Central memory CD4-positive, alpha-beta T cell (primary cell): ENCODE data around the gene AKAP6.
"Not testable (repeated sequence)": the region's sequence is repeated elsewhere in the genome, so short reads cannot be mapped to it uniquely, and the experiment has no call there.

ENCODE experiments used
- DNase-seq: peaks from one replicate; pipeline ENCODE4 v3.0.0; 2022

The AKAP6 gene

DNA sequence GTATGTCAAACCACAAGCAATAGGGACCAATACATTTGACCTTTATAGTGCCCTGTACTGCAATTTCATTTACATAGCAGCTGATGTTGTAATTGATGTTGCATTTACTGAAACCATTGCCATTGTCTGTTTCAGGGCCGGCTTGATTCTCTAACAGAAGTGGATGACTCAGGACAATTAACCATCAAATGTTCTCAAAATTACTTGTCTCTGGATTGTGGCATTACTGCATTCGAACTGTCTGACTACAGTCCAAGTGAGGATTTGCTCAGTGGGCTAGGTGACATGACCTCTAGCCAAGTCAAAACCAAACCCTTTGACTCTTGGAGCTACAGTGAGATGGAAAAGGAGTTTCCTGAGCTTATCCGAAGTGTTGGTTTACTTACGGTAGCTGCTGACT lies 216.0 kb downstream of the AKAP6 start:
- no peak for DNase-seq

DNA sequence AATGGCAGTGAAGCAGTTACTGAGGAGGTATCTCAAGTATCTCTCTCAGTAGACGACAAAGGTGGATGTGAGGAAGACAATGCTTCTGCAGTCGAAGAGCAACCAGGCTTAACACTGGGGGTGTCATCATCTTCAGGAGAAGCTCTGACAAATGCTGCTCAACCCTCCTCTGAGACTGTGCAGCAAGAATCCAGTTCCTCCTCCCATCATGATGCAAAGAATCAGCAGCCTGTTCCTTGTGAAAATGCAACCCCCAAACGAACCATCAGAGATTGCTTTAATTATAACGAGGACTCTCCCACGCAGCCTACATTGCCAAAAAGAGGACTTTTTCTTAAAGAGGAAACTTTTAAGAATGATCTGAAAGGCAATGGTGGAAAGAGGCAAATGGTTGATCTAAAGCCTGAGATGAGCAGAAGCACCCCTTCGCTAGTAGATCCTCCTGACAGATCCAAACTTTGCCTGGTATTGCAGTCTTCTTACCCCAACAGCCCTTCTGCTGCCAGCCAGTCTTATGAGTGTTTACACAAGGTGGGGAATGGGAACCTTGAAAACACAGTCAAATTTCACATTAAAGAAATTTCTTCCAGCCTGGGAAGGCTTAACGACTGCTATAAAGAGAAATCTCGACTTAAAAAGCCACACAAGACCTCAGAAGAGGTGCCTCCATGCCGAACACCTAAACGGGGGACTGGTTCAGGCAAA lies 216.6 kb downstream of the AKAP6 start:
- DNase-seq, result no peak

DNA sequence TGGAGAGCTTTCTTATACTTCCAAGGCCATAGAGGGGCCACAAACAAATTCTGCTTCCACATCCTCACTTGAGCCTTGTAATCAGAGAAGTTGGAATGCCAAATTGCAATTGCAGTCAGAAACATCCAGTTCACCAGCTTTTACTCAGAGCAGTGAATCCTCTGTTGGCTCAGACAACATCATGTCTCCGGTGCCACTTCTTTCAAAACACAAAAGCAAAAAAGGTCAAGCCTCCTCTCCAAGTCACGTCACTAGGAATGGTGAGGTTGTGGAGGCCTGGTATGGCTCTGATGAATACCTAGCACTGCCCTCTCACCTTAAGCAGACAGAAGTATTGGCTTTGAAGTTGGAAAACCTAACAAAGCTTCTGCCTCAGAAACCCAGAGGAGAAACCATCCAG lies 217.1 kb downstream of the AKAP6 start:
- no peak for DNase-seq

DNA sequence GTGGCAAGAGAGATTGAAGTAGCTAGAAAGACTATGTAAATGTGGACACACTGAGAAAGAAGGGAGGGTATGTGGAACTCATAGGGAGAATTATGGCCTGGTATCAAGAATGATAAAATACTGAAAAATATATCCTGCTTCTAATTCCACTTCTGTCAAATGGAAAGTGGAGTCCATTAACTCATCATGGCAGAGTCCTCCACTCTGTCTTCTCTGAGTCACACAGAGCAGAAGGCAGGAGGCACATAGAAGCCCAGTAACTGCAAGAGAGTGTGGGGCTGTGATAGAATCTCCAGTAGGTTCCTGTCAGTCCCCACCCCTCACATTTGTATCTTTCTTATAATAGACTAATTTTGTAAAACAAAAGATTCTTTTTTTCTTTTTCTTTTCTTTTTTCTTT lies 223.7 kb downstream of the AKAP6 start:
- no peak for DNase-seq

DNA sequence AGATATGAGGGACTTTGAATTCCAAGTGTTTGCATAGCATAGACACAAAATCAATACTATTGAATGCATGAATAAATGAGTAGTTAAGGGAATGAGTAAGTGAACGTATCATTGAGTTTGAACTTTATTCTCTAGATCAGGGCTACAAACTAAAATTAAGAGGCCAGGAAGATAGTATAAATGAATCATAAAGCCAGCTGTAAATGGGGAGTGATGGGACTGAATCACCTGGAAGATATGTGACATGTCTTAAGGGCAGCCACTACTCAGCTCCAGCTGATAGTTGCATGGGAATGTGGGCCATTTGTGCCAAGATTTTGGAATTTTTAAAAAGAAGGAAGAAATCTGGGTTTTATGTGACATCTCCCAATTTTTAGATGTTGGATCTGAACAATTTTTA lies 229.9 kb downstream of the AKAP6 start:
- DNase-seq, result no peak

DNA sequence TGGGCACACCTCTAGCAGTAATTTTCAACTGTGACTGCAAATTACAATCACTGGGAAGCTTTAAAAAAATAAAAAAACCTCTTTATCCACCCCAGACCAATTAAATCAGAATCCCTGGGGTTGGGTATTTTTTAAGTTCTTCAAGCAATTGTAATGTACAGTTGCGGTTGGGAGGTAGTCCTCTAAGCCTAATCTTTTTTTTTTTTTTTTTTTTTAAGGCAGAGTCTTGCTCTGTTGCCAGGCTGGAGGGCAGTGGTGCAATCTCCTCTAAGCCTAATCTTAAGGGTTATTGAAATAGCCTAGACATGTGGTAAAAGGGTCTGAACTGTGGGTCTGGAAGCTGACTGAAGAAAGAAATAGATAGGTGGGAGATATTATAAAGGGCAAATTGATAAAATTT lies 230.5 kb downstream of the AKAP6 start:
- no peak for DNase-seq

DNA sequence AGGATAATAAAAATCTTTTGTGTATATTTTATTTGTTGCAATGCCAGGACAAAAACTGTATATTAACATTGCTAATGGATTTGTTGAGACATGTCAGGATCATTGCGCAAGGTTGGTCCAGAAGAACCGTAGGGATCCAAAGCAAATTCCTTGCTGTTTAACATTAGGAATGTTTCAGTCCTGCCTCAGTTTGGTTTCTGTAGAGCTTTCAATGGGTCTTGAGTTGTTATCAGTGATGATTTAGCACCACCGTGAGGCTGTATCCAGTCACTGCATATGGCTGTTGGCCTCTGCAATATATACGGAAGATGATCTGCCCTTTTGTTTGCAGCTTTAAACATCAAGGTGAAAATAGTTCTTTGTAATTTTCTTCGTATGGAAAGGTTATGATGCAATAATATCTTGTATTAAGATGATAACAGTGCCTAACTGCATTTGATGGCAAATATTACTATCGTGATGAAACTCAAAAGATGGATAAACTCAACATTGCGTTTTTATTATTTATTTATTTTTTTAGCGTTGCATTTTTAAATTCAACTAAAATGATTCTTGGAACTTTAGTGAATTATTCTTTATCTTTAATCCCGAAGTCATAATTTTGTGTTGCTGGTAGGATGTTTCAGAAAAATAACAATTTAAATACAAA lies 231.2 kb downstream of the AKAP6 start:
- DNase-seq, result peak; percentile 7

DNA sequence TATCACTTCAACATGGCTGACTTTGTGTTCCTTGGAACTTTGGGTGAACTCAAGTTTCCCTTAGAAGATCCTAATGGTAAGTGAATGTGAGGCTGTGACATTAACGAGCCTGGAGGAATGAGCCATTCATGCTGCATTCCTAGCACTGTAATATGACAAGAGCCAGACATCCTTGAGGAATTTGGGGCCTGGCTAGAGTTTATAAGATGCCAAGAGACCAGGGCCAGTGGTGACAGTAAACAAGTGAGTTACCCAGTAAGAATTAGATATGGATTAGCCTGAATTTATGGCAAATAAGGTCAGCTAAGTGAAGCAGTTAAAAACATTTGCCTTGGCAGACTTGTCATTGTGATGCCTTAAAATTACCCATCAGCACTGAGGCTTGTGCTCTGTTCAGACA lies 232.4 kb downstream of the AKAP6 start:
- DNase-seq, result no peak

DNA sequence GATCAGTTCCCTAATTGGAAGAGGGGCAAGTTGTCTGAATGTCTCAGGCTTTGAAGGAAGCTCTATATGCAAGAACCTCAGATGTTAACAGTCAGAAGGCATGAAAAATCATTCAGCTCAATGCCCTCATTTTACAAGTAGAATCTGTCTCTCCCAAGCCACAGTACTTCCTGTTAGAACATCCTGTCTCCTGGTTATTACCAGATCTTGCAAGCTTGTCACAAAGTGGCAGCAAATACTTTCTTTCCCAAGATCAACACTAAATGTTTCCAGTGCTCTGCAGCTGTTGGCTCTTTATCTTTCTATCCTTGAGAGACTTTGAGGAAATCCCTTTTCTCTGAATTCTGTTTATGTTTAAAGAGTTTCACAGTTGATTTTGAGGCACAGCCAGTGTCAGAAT lies 235.5 kb downstream of the AKAP6 start:
- no peak for DNase-seq

DNA sequence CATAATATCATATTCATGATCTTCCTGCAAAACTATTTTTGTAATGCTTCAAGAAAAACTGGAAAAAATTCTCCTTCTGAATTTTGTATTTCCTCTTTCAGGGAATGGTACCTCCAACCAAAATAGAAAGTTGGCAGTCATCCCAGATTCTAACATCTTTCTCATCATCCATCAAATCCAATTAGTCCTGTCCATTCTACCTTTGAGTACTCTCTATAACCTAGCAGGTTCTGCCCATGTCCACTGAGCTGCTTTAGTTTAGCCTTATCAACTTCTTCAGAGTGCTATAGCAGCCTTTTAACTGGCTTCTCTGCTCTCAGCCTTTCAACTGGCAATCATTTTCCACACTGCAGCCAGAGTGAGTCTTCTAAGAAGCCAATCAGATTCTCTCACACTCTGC lies 236.2 kb downstream of the AKAP6 start:
- no peak for DNase-seq

DNA sequence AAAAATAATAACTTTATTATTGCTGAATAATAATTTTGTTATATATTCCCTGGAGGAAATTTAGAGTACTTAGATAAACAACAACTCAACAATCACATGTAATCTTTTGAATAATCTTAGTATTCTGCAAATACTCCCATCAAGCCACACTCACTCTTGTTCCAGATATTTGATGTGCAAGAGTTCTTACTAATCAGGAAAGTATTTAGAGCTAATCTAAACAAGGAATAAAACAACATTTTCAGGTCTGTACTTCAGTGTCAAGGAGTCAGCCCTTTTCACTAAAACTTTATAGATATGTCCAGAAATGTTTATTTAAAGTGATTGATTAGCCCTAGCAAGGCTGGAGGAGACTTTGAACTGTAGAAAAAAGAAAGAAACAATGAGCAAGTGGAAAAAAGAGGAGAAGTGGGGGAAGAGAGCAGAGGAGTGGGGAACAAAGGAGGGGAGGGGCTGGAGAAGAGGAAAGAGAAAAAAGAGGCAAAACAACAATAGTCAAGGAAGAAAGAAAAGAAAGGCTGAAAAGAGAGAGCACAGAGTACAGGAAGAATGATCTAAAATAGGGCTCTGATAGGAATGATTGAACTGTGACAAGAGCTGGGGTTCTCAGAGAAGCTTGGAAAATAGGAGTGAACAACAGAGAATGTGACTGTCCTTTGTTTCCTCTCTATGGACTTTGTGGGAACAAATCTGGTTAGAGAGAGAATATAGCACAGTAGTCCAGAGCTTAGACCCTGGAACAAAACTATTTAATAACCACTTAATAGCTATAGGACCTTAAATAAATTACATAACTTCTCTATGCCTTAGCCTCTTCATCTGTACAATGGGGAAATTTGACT lies 238.7 kb downstream of the AKAP6 start:
- DNase-seq, result no peak

DNA sequence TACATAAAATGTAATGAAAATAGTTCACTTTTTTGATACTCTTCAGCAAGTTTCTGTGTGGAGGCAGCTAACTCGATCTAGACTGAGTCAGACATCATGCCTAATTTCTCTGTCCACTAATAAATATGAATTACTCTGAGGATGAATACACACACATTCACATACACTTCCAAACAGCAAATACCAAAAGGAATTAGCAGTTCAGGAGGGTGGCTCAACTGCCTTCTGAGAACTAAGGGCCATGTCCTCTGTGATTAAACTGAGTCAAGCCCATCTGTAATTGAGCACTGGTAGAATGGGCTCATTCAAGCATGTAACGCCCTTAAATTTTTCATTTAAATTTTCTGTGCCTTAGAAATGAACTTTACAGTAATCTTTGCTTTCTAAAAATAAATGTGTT lies 242.5 kb downstream of the AKAP6 start:
- no peak for DNase-seq

DNA sequence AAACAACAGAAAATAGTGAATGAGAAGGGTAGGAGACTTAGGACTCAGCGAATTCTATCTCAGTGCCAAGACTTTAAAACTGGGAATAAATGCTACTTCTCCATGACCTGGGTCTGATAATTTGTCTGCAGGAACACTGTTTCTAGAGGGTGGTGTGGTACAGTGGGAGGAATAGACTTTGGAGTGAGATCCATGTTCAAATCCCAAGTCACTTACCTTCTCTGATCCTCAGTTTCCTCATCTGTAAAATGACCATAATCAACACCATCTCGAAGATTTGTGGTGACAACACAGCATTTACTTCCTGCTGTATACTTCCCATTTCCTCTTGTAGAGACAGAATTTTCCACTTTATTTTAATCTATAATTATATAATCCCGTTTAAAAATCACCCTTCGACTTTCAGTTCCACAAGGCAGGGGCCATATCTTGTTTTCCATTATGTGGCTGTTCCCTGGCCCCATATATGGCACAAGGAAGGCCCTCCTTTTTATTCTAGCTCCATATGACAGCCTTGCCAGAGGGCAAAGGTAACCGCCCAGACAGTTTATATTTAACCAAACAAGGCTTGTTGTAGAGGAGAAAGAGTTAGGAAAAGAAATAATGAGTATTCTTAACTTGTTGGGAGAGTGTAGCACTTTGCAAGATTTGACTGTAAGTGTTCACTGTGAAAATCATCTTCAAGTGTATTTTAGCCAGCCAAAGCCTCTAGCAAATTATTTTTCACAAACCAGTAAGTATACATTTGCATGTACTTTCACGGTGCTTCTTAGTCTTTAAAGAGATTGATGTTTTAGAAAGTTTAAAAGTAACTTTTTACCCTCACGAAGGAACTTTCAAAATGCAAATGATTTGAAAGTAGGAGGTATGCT lies 243.1 kb downstream of the AKAP6 start:
- DNase-seq, result no peak

DNA sequence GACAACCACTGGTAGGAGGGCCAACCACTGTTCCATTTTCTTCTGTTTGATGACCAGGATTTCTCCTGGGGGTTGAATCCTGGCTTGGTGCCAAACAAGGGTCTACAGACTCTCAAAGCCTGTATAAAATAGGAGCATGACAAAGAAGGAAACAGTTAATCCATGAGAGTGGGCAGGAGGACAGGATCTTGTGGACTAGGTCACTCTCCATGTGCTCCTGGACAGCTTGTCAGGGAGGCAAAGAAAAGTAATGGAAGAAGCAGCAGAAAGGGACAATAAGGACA lies 243.7 kb downstream of the AKAP6 start:
- DNase-seq, result no peak

DNA sequence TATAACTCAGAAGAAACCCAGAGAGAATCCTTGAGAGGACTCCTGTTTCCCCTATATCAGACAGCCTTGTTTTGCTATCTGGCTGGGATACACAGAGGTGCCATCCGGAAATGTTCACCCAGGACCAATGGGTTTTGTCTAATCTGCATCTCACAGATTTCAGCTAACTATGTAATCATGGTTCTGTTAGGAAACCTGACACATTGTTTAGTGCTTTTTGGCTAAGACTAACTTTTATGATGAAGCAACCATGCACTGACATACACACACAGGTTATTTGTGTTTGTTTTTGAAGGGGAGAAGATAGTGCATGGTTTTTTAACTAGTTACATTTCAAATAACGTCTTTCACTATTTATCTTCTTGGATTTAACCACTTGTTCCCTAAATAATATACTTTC lies 245.2 kb downstream of the AKAP6 start:
- DNase-seq, result no peak

DNA sequence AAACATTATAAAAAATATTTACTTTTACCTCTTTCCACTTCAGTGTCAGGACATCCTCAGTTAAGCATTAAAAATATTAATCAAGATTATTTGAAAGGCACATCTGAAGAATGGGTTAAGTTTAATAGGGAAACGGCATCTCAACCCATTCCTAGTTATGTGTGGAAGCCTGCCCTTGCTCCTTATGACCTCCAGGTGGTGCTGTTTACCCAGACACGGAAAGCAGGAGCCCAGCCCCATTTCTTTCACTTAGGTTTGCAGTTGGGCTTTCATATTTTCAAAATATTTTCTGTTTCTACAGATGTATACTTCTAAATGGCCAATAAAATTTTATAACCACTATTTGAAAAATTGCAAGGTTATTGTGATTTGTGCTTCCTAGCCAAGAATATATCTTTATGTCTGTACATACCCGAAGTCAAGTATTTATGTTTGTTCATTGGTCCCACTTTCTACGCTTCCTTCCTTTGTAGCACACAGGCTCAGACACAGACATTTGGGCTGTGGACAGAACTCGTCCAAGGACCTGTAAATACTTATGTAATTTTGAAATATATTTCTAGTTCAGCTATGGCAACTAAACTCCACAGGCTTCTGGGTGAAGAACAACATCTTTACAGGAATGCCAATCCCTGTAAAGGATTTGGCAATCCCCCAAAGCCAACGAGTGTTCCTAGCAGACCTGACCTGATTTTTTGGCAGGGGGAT lies 247.1 kb downstream of the AKAP6 start:
- DNase-seq, result peak; percentile 22

DNA sequence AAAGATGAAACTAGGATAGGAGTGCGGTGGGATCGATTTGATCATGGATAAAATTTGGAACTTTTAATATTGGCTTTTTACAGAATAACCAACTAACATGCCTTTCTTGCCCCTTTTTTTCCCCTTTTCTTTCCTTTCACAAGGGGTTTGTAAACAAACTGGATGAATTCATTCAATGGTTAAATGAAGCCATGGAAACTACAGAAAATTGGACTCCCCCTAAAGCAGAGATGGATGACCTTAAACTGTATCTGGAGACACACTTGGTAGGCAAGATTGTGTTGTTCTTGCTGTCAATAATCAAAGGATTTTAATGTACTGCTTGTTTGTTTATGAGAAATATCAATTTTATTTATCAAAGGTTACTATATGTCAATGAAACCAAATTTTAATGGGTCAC lies 247.9 kb downstream of the AKAP6 start:
- DNase-seq, result no peak

DNA sequence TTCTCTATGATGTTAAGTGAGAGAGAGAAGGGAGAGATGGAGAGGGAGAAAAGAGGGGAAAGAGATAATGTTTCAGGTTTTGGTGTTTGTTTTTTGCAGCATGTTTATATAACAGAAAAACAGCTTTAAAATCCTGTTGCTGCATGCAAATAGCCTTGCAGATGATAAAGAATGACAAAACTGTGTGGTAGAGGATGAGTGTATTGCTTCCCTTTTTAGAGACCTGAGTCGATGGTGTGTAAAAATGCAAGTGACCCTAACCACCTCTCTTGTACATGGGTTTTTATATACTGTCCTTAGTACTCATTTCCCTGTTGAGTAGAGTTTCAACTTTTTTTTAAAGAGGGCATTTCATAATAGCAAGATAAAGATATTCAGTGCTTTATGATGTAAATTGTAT lies 249.1 kb downstream of the AKAP6 start:
- no peak for DNase-seq

DNA sequence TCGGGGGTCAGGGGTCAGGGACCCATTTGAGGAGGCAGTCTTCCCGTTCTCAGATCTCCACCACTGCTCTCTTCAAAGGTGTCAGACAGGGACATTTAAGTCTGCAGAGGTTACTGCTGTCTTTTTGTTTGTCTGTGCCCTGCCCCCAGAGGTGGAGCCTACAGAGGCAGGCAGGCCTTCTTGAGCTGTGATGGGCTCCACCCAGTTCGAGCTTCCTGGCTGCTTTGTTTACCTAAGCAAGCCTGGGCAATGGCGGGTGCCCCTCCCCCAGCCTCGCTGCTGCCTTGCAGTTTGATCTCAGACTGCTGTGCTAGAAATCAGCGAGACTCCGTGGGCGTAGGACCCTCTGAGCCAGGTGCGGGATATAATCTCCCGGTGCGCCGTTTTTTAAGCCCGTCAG lies 254.3 kb downstream of the AKAP6 start:
- not testable (repeated sequence) for DNase-seq

DNA sequence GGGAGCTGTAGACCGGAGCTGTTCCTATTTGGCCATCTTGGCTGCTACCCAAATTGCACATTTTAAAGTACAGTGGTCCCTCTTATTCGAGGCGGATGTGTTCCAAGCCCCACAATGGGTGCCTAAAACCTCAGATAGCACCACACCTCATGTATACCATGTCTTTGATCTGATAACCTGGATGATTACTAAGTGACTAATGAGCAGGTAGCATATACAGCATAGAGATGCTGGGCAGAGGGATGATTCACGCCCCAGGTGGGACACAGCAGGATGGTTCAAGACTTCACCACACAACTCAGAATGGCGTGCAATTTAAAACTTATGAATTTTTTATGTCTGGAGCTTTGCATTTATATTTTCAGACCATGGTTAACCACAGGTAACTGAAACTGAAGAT lies 255.0 kb downstream of the AKAP6 start:
- no peak for DNase-seq

DNA sequence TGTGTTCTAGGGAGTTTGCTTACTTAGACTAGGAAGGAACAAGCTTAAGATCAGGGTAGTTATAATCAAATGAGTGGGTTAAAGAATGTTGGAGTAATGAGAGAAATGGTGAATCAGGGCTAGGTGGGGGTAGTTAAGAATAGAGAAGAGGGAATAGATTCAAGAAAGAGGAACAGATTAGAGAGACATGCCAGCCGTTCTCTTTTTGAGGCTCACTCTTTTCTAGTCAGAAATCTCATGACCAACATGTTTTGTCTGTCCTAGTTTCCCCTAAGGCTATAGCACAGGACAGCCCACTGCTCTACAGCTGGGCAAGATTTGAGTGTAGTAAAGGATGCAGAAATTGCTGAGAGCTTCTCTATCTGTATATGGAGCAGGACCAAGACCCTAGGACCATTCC lies 258.4 kb downstream of the AKAP6 start:
- DNase-seq, result no peak

DNA sequence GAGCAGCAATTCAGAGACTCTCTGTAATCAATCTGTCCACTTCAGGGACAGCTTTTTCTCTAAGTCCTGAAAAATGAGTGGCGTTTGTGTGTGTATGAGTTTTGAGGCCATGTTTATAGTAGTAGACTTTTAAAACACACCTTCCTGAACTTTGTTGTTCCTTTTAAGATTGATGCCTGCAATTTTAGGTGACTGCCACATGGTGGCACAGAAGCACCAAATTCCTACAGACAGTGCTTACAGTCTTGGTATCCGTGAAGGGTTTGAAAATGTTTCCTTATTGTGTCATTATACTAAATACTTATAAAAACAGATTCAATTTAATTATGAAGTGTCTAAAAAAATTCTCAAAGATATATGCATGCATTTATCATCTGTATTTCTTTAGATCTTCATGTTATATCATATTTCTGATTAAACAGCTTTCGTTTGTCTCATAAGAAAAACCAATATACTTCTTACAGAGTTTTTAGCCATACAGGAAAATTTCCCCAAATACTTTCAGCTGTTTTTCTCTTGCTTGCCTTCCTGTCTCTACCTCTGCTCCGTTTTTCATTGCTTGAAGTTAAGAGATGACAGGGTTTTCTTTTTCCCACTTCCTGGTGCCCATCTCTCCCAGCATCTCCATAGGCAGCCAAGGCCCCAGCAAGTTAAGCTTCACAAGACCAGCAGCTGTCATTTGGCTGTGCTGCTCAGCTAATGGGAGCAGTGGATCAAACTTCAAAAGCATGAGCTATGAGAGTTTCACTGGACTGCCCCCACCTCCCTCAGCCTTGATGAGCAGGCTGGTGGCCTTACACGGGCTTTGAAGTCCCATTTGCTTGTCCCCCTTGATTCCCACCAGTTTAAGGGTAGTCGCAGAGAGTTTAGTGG lies 259.6 kb downstream of the AKAP6 start:
- DNase-seq, result no peak
